Epithelial cell of prostate (primary cell): ENCODE measurements around the gene STX8.
"Not testable (repeated sequence)": the region's sequence is repeated elsewhere in the genome, so short reads cannot be mapped to it uniquely, and the experiment has no call there.

Experiments
- DNase-seq: peaks from one replicate; pipeline ENCODE4 v3.0.0-alpha.2; 2011; ENCODE audit warnings: low read depth, low spot score
- H3K27ac ChIP-seq: fragments of 450-650 bp; 2 replicates; pipeline ENCODE4 v1.5.1; 2017; ENCODE audit warnings: mild to moderate bottlenecking

STX8 gene

GRCh38 chr17:9557857-9558256 is 17.8 kb downstream of the STX8 start:
- DNase-seq = no peak
- no peak overlapping the region for H3K27ac ChIP-seq

DNA sequence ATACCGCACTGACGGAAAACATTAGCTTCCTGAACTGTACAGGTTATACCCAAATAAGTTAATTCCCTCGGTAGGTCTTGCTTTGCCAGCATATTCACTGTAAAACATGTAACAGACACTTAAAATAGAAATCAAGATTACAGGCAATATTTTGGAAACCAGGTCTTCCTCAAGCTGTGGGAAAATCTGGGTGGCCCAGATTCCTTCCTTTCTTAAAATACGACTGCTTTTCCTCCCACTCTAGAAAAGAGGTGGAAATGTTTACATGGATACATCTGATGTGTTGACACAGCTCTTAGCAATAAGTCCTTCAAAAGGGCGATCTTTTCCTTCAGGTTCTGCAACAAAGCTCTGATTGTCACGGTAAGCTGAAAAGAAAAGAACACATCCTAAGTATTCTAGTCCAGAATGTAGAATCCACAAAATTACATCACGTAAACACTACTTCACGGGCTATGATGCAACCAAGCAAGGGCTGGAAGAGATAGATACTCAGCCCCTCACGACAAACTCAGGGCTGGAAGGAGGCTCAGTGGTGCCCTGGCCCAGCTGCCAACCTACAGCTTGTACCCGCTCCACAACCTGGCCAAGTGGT is 18.4 kb downstream of the STX8 start:
- DNase-seq = no peak
- H3K27ac ChIP-seq = no peak overlapping the region

- DNase-seq, H3K27ac ChIP-seq: not testable (repeated sequence)
Measured at GRCh38 chr17:9554715-9555114, 20.9 kb downstream of the STX8 start.

DNA sequence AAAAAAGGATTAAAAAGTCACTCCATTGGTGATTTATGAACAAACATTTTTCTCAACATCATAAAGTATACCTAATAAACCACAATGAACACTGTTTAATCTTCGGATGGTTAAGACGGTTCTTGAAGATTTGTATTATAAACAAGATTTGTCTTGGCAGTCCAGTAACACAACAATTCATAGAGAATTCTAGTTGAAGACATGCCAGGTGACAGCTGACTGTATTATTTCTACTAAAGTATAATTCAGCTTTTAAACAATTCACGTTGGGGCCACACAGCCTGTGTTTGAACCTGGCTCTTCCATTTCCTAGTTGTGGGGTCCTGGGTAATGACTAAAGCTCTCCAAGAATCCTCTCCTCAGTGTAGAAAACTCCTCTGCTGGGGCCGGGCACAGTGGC is 22.0 kb downstream of the STX8 start:
- no peak overlapping the region for H3K27ac ChIP-seq

DNA sequence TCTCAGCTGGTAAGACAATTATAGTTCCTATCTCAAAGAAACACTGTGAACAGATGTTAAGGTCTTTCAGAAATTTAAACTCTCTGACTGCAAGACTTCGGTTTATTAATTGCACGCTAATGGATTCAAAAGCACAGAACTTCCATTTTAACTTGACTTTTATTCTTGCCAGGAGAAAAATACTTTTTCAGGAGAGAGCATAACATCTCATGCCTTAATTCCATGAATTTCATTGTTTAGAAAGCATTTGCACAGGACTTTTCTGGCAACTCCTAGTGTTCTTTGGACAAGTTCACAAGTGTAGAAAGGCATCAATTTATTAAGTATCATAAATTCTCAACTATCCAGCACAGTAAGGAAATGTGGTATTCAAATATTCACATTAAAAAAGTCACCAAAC is 22.4 kb downstream of the STX8 start:
- H3K27ac ChIP-seq = no peak overlapping the region
- no peak for DNase-seq

More for the DNA sequence above, 22.0 kb downstream of the STX8 start:
- no peak for DNase-seq

GRCh38 chr17:9549215-9549614 is 26.4 kb downstream of the STX8 start:
- DNase-seq = no peak

DNA sequence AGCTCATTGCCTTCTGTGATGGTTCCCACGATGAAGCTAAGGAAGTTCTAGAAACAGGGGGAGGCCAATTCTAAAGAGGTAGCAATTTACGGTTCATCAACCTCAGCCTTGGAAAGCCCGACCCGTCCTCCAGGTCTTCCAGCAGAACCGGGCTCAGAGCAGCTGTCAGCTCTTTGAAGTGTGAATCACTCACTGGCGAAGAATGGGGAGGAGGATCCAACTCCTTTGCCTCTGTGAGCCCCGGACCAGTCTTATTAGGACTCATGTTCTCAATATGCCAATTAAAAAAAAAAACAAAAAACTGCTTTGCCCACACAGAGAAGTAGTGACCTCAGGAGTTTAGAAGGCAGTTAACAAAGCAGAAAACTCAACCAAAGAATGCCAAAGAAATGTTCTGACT is 31.4 kb downstream of the STX8 start:
- DNase-seq = no peak
- no peak overlapping the region for H3K27ac ChIP-seq

More at GRCh38 chr17:9549215-9549614, 26.4 kb downstream of the STX8 start:
- H3K27ac ChIP-seq = no peak overlapping the region

- DNase-seq = no peak
- H3K27ac ChIP-seq = no peak overlapping the region
Measured at GRCh38 chr17:9541718-9542117, 33.9 kb downstream of the STX8 start.

DNA sequence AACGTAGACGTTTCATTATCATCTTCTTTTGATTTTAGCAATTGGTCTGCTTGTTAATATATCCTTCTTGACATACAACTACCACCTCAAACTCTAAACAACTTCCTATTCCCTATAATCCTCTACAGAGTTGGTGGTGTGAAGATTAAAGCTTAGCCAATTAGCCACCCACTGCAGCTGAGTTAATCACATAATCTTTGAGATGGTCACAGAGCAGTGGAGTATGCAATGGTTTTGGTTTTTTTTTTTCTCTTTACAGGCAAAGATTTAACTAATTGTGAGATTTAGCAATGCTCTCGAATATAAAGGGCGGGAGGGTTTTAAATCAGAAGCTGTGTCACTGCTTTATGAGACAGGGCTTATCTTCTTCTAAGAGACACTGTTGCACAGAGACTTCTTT is 37.0 kb downstream of the STX8 start:
- DNase-seq = no peak
- H3K27ac ChIP-seq = no peak overlapping the region

- no peak overlapping the region for H3K27ac ChIP-seq
- DNase-seq = no peak
Measured at GRCh38 chr17:9537177-9537776, 38.3 kb downstream of the STX8 start.

- DNase-seq = no peak
- no peak overlapping the region for H3K27ac ChIP-seq
Measured at GRCh38 chr17:9536061-9536460, 39.6 kb downstream of the STX8 start.

DNA sequence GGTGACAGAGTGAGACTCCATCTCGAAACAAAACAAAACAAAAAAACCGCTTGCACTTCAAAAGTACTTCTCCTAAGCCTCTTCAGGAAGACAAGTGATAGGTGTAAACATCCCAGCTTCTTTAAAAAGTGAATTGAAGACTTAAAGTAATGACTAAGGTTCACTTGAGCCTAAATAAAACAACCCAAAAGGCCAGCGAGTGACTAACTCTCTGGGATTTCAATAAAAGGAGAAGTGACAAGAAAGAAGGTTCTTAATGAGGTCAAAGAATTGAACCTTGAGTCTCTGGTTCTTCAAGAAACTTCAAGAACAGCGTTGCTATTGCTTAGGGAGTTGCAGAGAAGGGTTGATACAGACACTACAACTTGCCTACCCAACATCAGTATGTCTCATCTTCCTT is 42.2 kb downstream of the STX8 start:
- DNase-seq = no peak
- no peak overlapping the region for H3K27ac ChIP-seq

- no peak for DNase-seq
Measured at GRCh38 chr17:9532715-9533114, 42.9 kb downstream of the STX8 start.

GRCh38 chr17:9531034-9531433 is 44.6 kb downstream of the STX8 start:
- no peak for DNase-seq
- H3K27ac ChIP-seq = no peak overlapping the region

More at GRCh38 chr17:9532715-9533114, 42.9 kb downstream of the STX8 start:
- H3K27ac ChIP-seq = no peak overlapping the region

DNA sequence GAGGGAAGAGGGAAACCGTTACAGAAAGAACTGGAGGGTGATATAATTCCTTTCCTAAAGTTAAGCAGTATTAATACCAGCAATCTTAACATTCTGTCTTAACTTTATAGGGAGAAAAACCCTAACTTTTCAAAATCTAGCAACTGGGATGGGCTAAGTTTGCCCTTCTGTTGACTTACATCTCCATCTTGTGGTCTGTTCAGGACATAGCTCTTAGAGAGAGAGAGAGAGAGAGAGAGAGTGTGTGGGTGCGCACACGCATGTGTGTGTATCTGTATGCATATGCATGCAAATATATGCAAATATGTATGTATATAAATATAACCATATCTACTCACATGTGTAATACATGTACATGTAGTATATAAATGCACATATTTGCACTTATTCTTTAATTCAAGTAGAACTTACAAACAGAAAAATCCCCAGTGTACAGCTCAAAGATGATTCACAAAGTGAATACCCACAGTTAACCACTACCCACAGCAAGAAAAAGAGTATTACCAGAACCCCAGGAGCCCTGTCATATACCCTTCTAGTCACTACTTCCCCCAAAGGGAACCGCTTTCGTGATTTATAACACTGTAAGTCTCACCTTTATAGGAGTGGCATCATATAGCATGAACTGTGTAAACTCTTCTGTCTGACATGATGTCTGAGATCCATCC is 46.5 kb downstream of the STX8 start:
- no peak overlapping the region for H3K27ac ChIP-seq
- no peak for DNase-seq

DNA sequence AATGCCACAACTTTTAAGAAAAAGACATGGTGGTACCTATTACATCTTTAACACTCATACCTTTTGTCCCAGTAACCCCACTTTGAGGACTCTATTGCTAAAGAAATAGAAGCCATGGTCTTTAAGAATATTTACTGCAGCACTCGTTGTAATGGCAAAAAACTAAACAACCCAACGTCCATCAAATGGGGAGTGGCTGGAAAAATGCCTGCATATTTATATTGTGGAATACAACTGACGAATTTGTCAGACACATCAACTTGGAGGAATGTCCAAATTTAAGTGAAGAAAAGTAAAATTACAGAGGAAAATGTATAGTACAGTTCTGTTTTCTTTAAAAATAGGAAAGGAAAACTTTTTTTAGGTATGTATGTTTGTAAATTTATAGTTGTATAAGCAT is 47.8 kb downstream of the STX8 start:
- no peak for DNase-seq
- H3K27ac ChIP-seq = no peak overlapping the region

DNA sequence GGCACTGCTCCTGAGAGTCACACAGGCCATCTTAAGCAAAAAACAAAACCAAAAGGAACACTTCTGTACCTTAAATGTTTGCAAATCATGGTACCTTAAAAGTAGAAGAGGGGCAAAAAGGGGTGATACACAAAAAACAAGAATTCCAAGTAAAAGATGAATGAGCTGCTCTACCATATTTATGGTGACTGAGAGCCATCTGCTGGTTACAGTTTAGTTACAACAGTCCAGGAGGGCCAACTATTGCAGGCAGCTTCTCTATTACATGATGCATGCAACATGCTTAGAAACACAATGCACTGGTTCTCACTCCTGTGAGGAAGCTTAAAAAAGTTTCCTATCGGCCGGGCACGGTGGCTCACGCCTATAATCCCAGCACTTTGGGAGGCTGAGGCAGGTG is 53.5 kb downstream of the STX8 start:
- H3K27ac ChIP-seq = no peak overlapping the region
- no peak for DNase-seq

GRCh38 chr17:9521062-9521461 is 54.6 kb downstream of the STX8 start:
- DNase-seq = no peak
- H3K27ac ChIP-seq = no peak overlapping the region

GRCh38 chr17:9520649-9521048 is 55.0 kb downstream of the STX8 start:
- DNase-seq = no peak
- no peak overlapping the region for H3K27ac ChIP-seq

GRCh38 chr17:9519583-9520272 is 55.9 kb downstream of the STX8 start:
- no peak for DNase-seq
- H3K27ac ChIP-seq = no peak overlapping the region

DNA sequence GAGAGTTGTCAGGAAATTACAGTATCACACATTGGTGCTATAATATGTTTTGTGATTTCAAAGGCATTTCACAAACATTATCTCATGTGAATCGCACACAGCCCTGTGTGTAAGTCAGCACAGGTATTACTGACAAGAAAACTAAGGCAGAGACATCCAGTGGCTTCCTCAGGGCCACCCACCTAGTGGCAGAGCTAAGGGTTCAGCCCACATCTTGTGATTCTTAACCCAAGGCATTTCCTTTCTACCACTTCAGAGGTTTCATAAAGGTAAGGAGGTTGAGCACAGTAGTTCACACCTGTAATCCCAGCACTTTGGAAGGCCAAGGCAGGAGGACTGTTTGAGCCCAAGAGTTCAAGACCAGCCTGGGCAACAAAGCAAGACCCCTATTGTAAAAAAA is 58.2 kb downstream of the STX8 start:
- no peak for DNase-seq
- H3K27ac ChIP-seq = no peak overlapping the region
